Measurements from ENCODE around the gene MRGPRD.

MRGPRD gene

GRCh38 chr11:68980776-68981065 is at the start of gene MRGPRD:
Gene MRGPRD, minus strand, starts transcription at chr11:68980986. Its CDS starts 0 bp downstream, at chr11:68980986.
- DNase-seq = no peak

- DNase-seq = no peak
Measured at GRCh38 chr11:69030301-69030700, 49.5 kb upstream of the MRGPRD start.

- DNase-seq = no peak
Measured at GRCh38 chr11:69027704-69028372, 47.1 kb upstream of the MRGPRD start.

GRCh38 chr11:69024509-69024908 is 43.7 kb upstream of the MRGPRD start:
- no peak for DNase-seq

- no peak for DNase-seq
Measured at GRCh38 chr11:69022260-69022659, 41.5 kb upstream of the MRGPRD start.

- DNase-seq = no peak
Measured at GRCh38 chr11:69018924-69019323, 38.1 kb upstream of the MRGPRD start.

- DNase-seq = no peak
Measured at GRCh38 chr11:69017951-69018350, 37.2 kb upstream of the MRGPRD start.

GRCh38 chr11:69014898-69015549 is 34.2 kb upstream of the MRGPRD start:
- DNase-seq = no peak

GRCh38 chr11:69014084-69014851 is 33.5 kb upstream of the MRGPRD start:
- DNase-seq = no peak

GRCh38 chr11:69013009-69013951 is 32.5 kb upstream of the MRGPRD start, which contains the start of gene MRGPRF:
Gene MRGPRF, minus strand, starts transcription at chr11:69013246. Its CDS starts 3,345 bp downstream, at chr11:69009901.
- no peak for DNase-seq

- no peak for DNase-seq
Measured at GRCh38 chr11:69012092-69013008, 31.6 kb upstream of the MRGPRD start.

GRCh38 chr11:69011624-69012091 is 30.9 kb upstream of the MRGPRD start:
- no peak for DNase-seq

GRCh38 chr11:69010964-69011623 is 30.3 kb upstream of the MRGPRD start:
- no peak for DNase-seq

GRCh38 chr11:69010361-69010891 is 29.6 kb upstream of the MRGPRD start:
- DNase-seq = no peak

- DNase-seq = no peak
Measured at GRCh38 chr11:69009441-69010211, 28.8 kb upstream of the MRGPRD start.

GRCh38 chr11:69008737-69009440 is 28.1 kb upstream of the MRGPRD start:
- no peak for DNase-seq

GRCh38 chr11:69007975-69008381 is 27.2 kb upstream of the MRGPRD start:
- DNase-seq = no peak

GRCh38 chr11:69006816-69007215 is 26.0 kb upstream of the MRGPRD start:
- no peak for DNase-seq

All from SHP77 (cell line).